Neural progenitor cell (in vitro differentiated cells): ENCODE measurements around the gene EPHB2.

Experiments used
- CTCF ChIP-seq: fragments of 200-600 bp; sonication (generic); IDR thresholded peaks from 2 replicates; pipeline ENCODE4 v1.5.1; 2017; ENCODE audit warnings: antibody characterized with exemption, mild to moderate bottlenecking
- EZH2 ChIP-seq: fragments of 200-600 bp; sonication (generic); IDR thresholded peaks from 2 replicates; pipeline ENCODE4 v1.6.1; 2017; ENCODE audit warnings: antibody characterized with exemption, mild to moderate bottlenecking, moderate library complexity
- EZH2phosphoT487 ChIP-seq: fragments of 200-600 bp; sonication (generic); IDR thresholded peaks from 2 replicates; pipeline ENCODE4 v1.6.1; 2017; ENCODE audit warnings: antibody characterized with exemption

DNA sequence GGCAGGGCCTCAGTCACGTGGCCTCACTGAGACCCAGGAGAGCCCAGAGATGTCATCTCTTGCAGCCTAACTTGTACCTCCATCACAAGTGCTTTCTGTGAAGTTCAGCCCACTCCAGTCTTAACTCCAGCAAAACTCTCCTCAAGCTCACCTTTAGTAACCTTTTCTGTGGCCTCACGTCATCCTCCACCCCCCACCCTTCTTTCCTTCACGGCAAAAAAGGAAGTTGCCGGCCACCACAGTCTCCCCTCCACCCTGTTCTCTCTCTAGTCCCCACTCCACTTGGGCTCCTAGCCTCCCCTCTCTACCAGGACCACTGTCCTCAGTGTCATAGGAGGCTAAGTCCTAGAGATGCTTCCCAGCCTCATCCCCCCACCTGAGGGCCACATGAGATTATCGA lies 155.1 kb downstream of the EPHB2 start:
- TF ChIP-seq CTCF, result no peak
- TF ChIP-seq EZH2, result no peak
- TF ChIP-seq EZH2phosphoT487, result no peak
